GM12865 (cell line): Measurements from ENCODE around the gene PCDHGB5.
"Not testable (repeated sequence)": the region's sequence is repeated elsewhere in the genome, so short reads cannot be mapped to it uniquely, and the experiment has no call there.

ENCODE experiments used
- DNase-seq: peaks from one replicate; pipeline ENCODE4 v3.0.0; 2010; ENCODE audit warnings: low read depth
- H3K4me3 ChIP-seq: 2 replicates; pipeline ENCODE4 v1.5.1; 2011; ENCODE audit warnings: mild to moderate bottlenecking, low read depth, low read length, control low read depth
- CTCF ChIP-seq: IDR thresholded peaks from 2 replicates; pipeline ENCODE4 v1.5.1; 2011; ENCODE audit warnings: low read length, control low read depth, low read depth, inconsistent platforms; ENCODE audit not compliant: insufficient read depth; ENCODE audit errors: missing control alignments

PCDHGB5 gene

GRCh38 chr5:141393267-141393666 lies 4.5 kb upstream of the PCDHGB5 start:
- H3K4me3 ChIP-seq: no peak overlapping the region
- TF ChIP-seq CTCF: no peak
- DNase-seq: no peak

GRCh38 chr5:141394401-141395187 lies 3.2 kb upstream of the PCDHGB5 start:
- not testable (repeated sequence) for DNase-seq, H3K4me3 ChIP-seq

- no peak for TF ChIP-seq CTCF
- no peak overlapping the region for H3K4me3 ChIP-seq
- no peak for DNase-seq
Measured at GRCh38 chr5:141398608-141399007, 861 bp downstream of the PCDHGB5 start.

GRCh38 chr5:141399555-141400258 lies 2.0 kb downstream of the PCDHGB5 start:
- TF ChIP-seq CTCF: no peak
- H3K4me3 ChIP-seq: no peak overlapping the region

GRCh38 chr5:141402553-141403243 lies 5.0 kb downstream of the PCDHGB5 start, which contains the start of gene PCDHGA9:
PCDHGA9 (plus strand) TSS chr5:141402778; CDS start chr5:141402953, 175 bp downstream.
- peak; percentile 23 for TF ChIP-seq CTCF
- H3K4me3 ChIP-seq: no peak within 1 kb of the TSS
- no peak for DNase-seq

More at GRCh38 chr5:141399555-141400258, 2.0 kb downstream of the PCDHGB5 start:
- no peak for DNase-seq

- no peak for TF ChIP-seq CTCF
- no peak overlapping the region for H3K4me3 ChIP-seq
- no peak for DNase-seq
Measured at GRCh38 chr5:141403387-141403786, 5.6 kb downstream of the PCDHGB5 start.

- DNase-seq: peak; percentile 58
- H3K4me3 ChIP-seq: peak within 1 kb of the TSS; percentile 42
- peak; percentile 53 for TF ChIP-seq CTCF
Measured at GRCh38 chr5:141407790-141408505, 10.2 kb downstream of the PCDHGB5 start, which contains the start of gene PCDHGB6. PCDHGB6 (plus strand) TSS chr5:141408021; CDS start chr5:141408203, 182 bp downstream.
